Kidney epithelial cell (primary cell): ENCODE results near the gene NEXMIF. TPM values are rescaled to one million over a fixed set of nuclear protein-coding genes. Genes with fewer than 3 reads are reported as not detected.

Source experiments
- DNase-seq: peaks from one replicate; pipeline ENCODE4 v3.0.0-alpha.2; 2010; ENCODE audit warnings: low read depth
- H3K27me3 ChIP-seq: 2 replicates; pipeline ENCODE4 v1.6.0; 2011; ENCODE audit warnings: low read length; ENCODE audit not compliant: control insufficient read depth, insufficient read depth
- H3K36me3 ChIP-seq: 2 replicates; pipeline ENCODE4 v1.5.1; 2011; ENCODE audit warnings: low read length; ENCODE audit not compliant: control insufficient read depth, insufficient read depth
- H3K4me3 ChIP-seq: 2 replicates; pipeline ENCODE4 v1.5.1; 2011; ENCODE audit warnings: low read depth, mild to moderate bottlenecking, control low read depth, low read length
- total RNA-seq: library from RNA; depleted of rRNA; stranded (reverse); fragments of >200 nt; gene quantifications from 2 replicates; pipeline ENCODE4 v1.2.3, GENCODE V29; 2015
- TF ChIP-seq, protein P1 (sequence below): IDR thresholded peaks from 2 replicates; pipeline ENCODE4 v1.5.1; 2011; ENCODE audit warnings: mild to moderate bottlenecking, moderate library complexity, low read length, control low read depth, inconsistent platforms; ENCODE audit not compliant: insufficient read depth, poor library complexity, severe bottlenecking

Gene NEXMIF
- total RNA-seq, 1 donor from 2014 or later = 0.21 TPM

DNA sequence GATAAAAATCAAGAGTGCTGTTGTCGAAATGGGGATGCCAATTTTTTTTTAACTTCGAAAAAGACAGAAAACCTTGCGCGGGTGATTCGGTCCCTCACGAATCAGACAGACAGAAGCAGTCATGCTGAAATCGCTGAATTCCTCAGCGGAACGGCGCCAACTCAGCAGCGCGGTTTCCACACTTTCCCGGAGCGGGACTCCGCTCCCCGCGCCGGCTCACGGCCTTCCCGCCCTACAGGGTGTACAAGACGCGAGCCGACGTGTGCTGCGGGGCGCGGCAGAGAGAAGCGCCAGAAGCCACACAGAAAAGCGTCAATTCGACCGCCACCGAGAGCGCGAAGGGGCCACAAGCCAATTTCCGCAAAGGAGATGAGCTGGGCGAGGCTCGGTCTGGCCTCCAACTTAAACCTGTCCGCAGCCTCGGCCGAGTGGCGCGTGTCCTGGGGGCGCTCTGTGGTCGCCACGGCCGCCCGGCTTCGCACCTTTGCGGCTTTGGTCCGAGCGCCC is 1.3 kb downstream of the NEXMIF start:
- Histone ChIP-seq H3K4me3 (no peak overlapping the region), H3K36me3 (no peaks in the 10 kb centered on the region), H3K27me3 (peaks cover 13% of the 10 kb centered on the region)
- TF ChIP-seq, protein P1, sequence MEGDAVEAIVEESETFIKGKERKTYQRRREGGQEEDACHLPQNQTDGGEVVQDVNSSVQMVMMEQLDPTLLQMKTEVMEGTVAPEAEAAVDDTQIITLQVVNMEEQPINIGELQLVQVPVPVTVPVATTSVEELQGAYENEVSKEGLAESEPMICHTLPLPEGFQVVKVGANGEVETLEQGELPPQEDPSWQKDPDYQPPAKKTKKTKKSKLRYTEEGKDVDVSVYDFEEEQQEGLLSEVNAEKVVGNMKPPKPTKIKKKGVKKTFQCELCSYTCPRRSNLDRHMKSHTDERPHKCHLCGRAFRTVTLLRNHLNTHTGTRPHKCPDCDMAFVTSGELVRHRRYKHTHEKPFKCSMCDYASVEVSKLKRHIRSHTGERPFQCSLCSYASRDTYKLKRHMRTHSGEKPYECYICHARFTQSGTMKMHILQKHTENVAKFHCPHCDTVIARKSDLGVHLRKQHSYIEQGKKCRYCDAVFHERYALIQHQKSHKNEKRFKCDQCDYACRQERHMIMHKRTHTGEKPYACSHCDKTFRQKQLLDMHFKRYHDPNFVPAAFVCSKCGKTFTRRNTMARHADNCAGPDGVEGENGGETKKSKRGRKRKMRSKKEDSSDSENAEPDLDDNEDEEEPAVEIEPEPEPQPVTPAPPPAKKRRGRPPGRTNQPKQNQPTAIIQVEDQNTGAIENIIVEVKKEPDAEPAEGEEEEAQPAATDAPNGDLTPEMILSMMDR = no peak
- DNase-seq = no peak

DNA sequence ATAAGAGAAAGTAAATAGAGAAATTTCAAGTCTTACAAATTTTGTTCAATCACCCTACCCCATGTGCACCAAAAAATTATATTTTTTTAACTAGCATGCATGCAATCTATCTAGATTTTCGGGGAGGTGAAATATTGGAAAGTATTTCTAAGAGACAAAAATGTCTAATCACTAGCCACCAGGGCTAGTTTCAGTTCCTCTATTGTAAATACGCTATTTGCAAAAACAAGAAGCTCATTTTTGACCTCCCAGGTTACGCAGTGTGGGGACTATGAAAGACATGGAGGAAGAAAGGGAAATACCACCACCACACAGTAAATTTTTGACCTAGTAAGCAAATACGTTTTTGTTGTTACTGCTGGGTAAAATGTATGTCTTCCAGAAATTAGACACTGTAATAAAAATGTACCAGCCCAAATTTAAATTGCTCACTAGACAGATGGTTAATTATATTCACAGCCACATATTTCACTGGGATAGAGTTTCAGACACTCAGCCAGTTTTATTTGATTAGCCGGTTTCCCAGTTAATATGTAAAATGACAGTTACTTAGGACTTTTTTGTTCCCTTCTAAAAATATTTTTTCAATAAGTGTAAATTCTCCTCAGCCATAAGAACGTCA is 2.2 kb downstream of the NEXMIF start:
- H3K36me3 ChIP-seq = no peaks in the 10 kb centered on the region
- no peak for DNase-seq
- H3K27me3 ChIP-seq = peaks cover 13% of the 10 kb centered on the region
- TF ChIP-seq, protein P1 = no peak
- no peak overlapping the region for H3K4me3 ChIP-seq

DNA sequence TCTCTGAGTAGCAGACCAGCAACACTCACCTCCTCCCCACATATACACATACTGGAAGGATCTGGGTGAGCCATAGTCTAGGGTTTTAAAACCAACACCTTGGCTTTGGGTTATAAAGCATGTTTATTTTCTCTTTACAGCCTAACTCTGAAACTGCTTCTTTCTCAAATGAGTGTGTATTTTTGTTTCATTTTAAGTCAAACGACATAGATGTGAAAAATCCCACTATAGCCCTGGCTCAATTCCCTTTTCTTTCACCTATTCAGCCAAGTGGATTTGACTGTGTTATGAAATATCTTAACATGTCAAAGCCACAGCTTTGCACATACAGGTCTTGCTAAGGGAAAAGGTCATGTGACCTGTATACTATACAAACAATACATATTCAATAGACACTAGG is 13.8 kb downstream of the NEXMIF start:
- no peaks in the 10 kb centered on the region for H3K27me3 ChIP-seq
- no peaks in the 10 kb centered on the region for H3K36me3 ChIP-seq
- no peak for DNase-seq
- TF ChIP-seq, protein P1 = no peak
- H3K4me3 ChIP-seq = no peak overlapping the region

DNA sequence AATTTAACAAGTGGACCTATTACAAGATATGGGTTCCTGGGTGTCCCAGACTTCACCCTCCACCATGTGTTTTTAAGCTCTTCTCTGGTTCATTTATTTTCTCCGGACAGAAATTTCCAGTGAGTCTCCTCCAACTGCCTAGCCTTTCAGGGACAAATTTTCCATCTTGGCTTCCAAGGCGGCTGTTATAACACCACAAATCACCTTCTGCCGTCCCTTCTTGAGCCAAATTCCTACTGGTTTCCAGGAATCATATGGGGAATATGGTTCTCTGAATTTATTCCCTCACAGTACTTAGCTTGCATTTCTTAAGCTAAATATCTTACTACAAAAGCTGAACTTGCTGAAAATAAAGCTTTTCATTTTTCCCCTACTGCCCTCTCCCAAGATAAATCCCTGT is 18.8 kb downstream of the NEXMIF start:
- no peak for DNase-seq
- Histone ChIP-seq H3K27me3 (no peaks in the 10 kb centered on the region), H3K4me3 (no peak overlapping the region), H3K36me3 (no peaks in the 10 kb centered on the region)
- TF ChIP-seq, protein P1 = no peak

DNA sequence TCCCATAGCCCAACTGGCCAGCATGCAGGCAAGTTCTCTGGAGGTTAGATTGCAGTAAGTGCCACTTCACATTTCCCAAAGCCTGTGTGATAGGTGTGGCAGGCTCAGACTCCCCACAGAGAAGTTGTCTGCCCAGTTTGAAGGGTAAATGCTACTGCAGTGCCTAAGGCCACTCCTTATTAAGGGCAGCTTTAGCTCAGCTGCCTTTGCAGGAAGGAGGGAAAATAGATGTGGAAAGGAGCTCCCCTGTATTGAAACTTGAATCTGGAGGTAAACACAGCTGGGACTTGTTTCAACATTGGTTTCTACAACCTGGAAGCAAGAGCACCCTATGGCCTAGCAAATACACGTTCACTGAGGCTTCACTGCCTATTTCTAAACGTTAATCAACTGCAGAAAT is 22.4 kb downstream of the NEXMIF start:
- Histone ChIP-seq H3K36me3 (no peaks in the 10 kb centered on the region), H3K4me3 (no peak overlapping the region), H3K27me3 (no peaks in the 10 kb centered on the region)
- DNase-seq = no peak
- TF ChIP-seq, protein P1 = no peak

DNA sequence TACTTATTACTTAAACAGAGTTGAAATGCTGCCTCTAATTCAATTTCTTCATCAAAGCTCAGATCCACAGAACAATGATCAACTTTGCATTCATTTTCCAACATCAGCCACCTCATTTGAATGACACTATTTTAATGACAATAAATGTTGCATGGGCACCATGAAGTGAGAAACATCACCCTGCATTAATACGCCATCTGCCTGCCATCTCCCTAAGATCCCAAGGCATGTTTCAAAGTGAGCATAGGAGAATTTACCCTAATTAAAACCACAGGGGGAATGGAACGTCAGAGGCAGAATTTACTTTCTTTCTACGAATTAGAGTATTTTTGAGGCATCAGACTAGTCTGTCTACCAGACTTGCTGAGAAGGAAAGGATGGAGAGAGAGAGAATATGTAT is 32.7 kb downstream of the NEXMIF start:
- no peaks in the 10 kb centered on the region for H3K27me3 ChIP-seq
- TF ChIP-seq, protein P1 = no peak

More for the DNA sequence above, 32.7 kb downstream of the NEXMIF start:
- DNase-seq = no peak
- H3K4me3 ChIP-seq = no peak overlapping the region
- no peaks in the 10 kb centered on the region for H3K36me3 ChIP-seq
